Mesenchymal stem cell (in vitro differentiated cells and primary cell): ENCODE results near the gene IFRD2.

Experiments
- DNase-seq: peaks from one replicate; pipeline ENCODE4 v3.0.0-alpha.2; 2013
- H2AFZ ChIP-seq: one replicate; pipeline ENCODE4 v1.6.1; 2013; ENCODE audit warnings: low read depth, mild to moderate bottlenecking, control low read depth, inconsistent platforms, low read length, moderate library complexity
- H2AK5ac ChIP-seq: 2 replicates; pipeline ENCODE4 v1.6.1; 2013; ENCODE audit warnings: low read length, moderate library complexity, mild to moderate bottlenecking, inconsistent platforms; ENCODE audit not compliant: severe bottlenecking
- H2BK120ac ChIP-seq: one replicate; pipeline ENCODE4 v1.6.1; 2013; ENCODE audit warnings: low read depth, mild to moderate bottlenecking, inconsistent platforms, low read length, moderate library complexity
- H2BK12ac ChIP-seq, 2 experiments: one replicate each; pipeline ENCODE4 v1.6.1; 2013; ENCODE audit warnings: inconsistent platforms in 2 of 2, low read length in 2 of 2, mild to moderate bottlenecking in 2 of 2, moderate library complexity in 2 of 2, control low read depth in 1 of 2
- H2BK15ac ChIP-seq: one replicate; pipeline ENCODE4 v1.6.1; 2013; ENCODE audit warnings: mild to moderate bottlenecking, low read depth, inconsistent platforms; ENCODE audit not compliant: poor library complexity, severe bottlenecking
- H2BK5ac ChIP-seq: 2 replicates; pipeline ENCODE4 v1.6.1; 2013; ENCODE audit warnings: low read depth, mild to moderate bottlenecking, low read length, control low read depth, inconsistent platforms; ENCODE audit not compliant: poor library complexity, severe bottlenecking
- H3K14ac ChIP-seq, 2 experiments: one replicate each; pipeline ENCODE4 v1.6.1; 2013; ENCODE audit warnings: inconsistent platforms in 2 of 2, low read length in 2 of 2, control low read depth in 1 of 2, mild to moderate bottlenecking in 1 of 2, moderate library complexity in 1 of 2
- H3K18ac ChIP-seq, 2 experiments: one replicate each; pipeline ENCODE4 v1.6.1; 2013; ENCODE audit warnings: inconsistent platforms in 2 of 2, low read length in 2 of 2, control low read depth in 1 of 2, low read depth in 1 of 2, mild to moderate bottlenecking in 1 of 2
- H3K23ac ChIP-seq, 2 experiments: one replicate each; pipeline ENCODE4 v1.6.1; 2013; ENCODE audit warnings: inconsistent platforms in 2 of 2, low read length in 2 of 2, mild to moderate bottlenecking in 2 of 2, moderate library complexity in 2 of 2, control low read depth in 1 of 2
- H3K27ac ChIP-seq: 2 replicates; pipeline ENCODE4 v1.5.1; 2013; ENCODE audit warnings: mild to moderate bottlenecking, moderate library complexity, low read length, control low read depth, inconsistent platforms; ENCODE audit not compliant: poor library complexity, severe bottlenecking
- H3K27me3 ChIP-seq, 2 experiments: 2 replicates each; pipeline versions ENCODE4 v1.6.1 to v1.7.0; 2013; ENCODE audit warnings: low read length in 2 of 2, mild to moderate bottlenecking in 2 of 2, moderate library complexity in 2 of 2, control low read depth in 1 of 2, inconsistent platforms in 1 of 2; ENCODE audit not compliant: control insufficient read depth in 1 of 2, insufficient read depth in 1 of 2
- H3K36me3 ChIP-seq, 2 experiments: 2 replicates each; pipeline versions ENCODE4 v1.6.1 to v1.7.0; 2013; ENCODE audit warnings: low read length in 2 of 2, control low read depth in 1 of 2, inconsistent platforms in 1 of 2, low read depth in 1 of 2, mild to moderate bottlenecking in 1 of 2; ENCODE audit not compliant: insufficient read depth in 2 of 2, control insufficient read depth in 1 of 2
- H3K4ac ChIP-seq, 2 experiments: one replicate each; pipeline ENCODE4 v1.6.1; 2013; ENCODE audit warnings: inconsistent platforms in 2 of 2, low read length in 2 of 2, mild to moderate bottlenecking in 2 of 2, moderate library complexity in 2 of 2, control low read depth in 1 of 2, low read depth in 1 of 2
- H3K4me1 ChIP-seq: 2 replicates; pipeline ENCODE4 v1.6.1; 2013; ENCODE audit warnings: low read depth, low read length, control low read depth; ENCODE audit not compliant: control insufficient read depth, insufficient read depth
- H3K4me2 ChIP-seq: 2 replicates; pipeline ENCODE4 v1.6.1; 2013; ENCODE audit warnings: low read length, mild to moderate bottlenecking, inconsistent platforms; ENCODE audit not compliant: poor library complexity, severe bottlenecking
- H3K4me3 ChIP-seq, 2 experiments: 2 replicates each; pipeline versions ENCODE4 v1.5.1 to v1.7.0; 2013; ENCODE audit warnings: low read length in 2 of 2, mild to moderate bottlenecking in 2 of 2, control low read depth in 1 of 2, low read depth in 1 of 2; ENCODE audit not compliant: insufficient read depth in 1 of 2
- H3K79me1 ChIP-seq: replicated peaks from 2 replicates; pipeline ENCODE4 v1.6.1; 2013; ENCODE audit warnings: mild to moderate bottlenecking, control low read depth, low read length, inconsistent platforms; ENCODE audit not compliant: poor library complexity, severe bottlenecking
- H3K9ac ChIP-seq: 2 replicates; pipeline ENCODE4 v1.7.0; 2013; ENCODE audit warnings: mild to moderate bottlenecking, low read length, moderate library complexity
- H3K9me3 ChIP-seq: 2 replicates; pipeline ENCODE4 v1.7.0; 2013; ENCODE audit warnings: mild to moderate bottlenecking, low read length; ENCODE audit not compliant: control insufficient read depth
- H4K8ac ChIP-seq: one replicate; pipeline ENCODE4 v1.6.1; 2013; ENCODE audit warnings: inconsistent platforms, mild to moderate bottlenecking, low read length, moderate library complexity
- H4K91ac ChIP-seq: one replicate; pipeline ENCODE4 v1.6.1; 2013; ENCODE audit warnings: mild to moderate bottlenecking, low read length, inconsistent platforms
- WGBS: methylation state at CpG from one replicate; pipeline ENCODE4 v1.1.7; 2013; ENCODE audit warnings: mixed read lengths; 5-methylcytosine and 5-hydroxymethylcytosine counted together

Gene IFRD2

DNA sequence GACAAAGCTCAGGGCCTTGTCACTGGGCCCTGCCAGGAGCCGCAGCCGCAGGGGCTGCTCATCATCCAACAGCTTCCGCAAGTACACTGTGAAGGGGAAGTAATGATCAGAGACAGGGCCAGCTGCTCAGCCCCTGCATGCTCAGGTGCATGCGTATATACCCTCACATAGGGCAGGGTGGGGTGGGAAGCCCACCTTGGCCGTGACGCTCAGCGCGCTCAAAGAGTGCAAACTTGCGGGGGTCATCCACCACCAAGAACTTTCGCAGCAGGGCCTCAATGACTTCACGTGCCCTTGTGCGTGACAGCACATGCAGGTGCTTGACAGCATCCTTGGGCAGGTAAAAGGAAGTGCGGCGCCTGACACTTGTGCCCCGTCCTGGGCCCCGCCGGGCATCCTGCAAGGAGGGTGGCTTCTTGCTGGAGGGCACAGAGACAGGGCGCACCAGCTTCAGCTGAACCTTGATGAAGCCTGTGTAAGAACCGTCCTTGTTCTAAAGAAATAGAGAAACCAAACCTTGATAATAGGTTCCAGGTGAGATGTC lies 39.2 kb upstream of the IFRD2 start:
- H2BK120ac ChIP-seq = no peak overlapping the region
- no peak overlapping the region for H2AFZ ChIP-seq
- no peak overlapping the region for H2BK5ac ChIP-seq
- 96% methylated on average over 19 of the region's 19 CpGs for WGBS
- peaks cover 26% of the 10 kb centered on the region for H3K4me1 ChIP-seq
- H3K9me3 ChIP-seq = no peaks in the 10 kb centered on the region
- H3K79me1 ChIP-seq = peaks cover 24% of the 10 kb centered on the region
- H2BK12ac ChIP-seq = no peak overlapping the region
- no peak overlapping the region for H2AK5ac ChIP-seq
- peak overlapping the region; percentile 21 for H4K91ac ChIP-seq
- H3K4me3 ChIP-seq = no peak overlapping the region
- H3K36me3 ChIP-seq = peaks cover 33 to 44% of the 10 kb centered on the region in 2 experiments
- H2BK15ac ChIP-seq = no peak overlapping the region
- no peak overlapping the region for H3K14ac ChIP-seq
- no peaks in the 10 kb centered on the region for H3K27me3 ChIP-seq
- no peak for DNase-seq
- H3K9ac ChIP-seq = no peak overlapping the region
- no peak overlapping the region for H3K27ac ChIP-seq
- no peak overlapping the region for H3K4me2 ChIP-seq
- no peak overlapping the region for H3K18ac ChIP-seq
- H4K8ac ChIP-seq = no peak overlapping the region
- no peak overlapping the region for H3K23ac ChIP-seq
- no peak overlapping the region for H3K4ac ChIP-seq

- Histone ChIP-seq H2AK5ac (no peak overlapping the region), H3K4ac (no peak overlapping the region), H2BK15ac (no peak overlapping the region), H3K18ac (no peak overlapping the region), H3K9ac (no peak overlapping the region), H3K9me3 (no peaks in the 10 kb centered on the region), H3K4me3 (no peak overlapping the region), H2AFZ (no peak overlapping the region), H3K27ac (no peak overlapping the region), H2BK120ac (no peak overlapping the region), H3K4me1 (peaks cover 19% of the 10 kb centered on the region), H3K14ac (no peak overlapping the region), H3K27me3 (no peaks in the 10 kb centered on the region), H3K36me3 (peaks cover 43 to 55% of the 10 kb centered on the region in 2 experiments), H4K8ac (no peak overlapping the region), H3K79me1 (peaks cover 26% of the 10 kb centered on the region), H2BK5ac (no peak overlapping the region), H2BK12ac (no peak overlapping the region), H3K4me2 (no peak overlapping the region), H3K23ac (no peak overlapping the region), H4K91ac (no peak overlapping the region)
- WGBS = 98% methylated on average over 10 of the region's 10 CpGs
- DNase-seq = no peak
These were observed 38.1 kb upstream of the IFRD2 start for GRCh38 chr3:50330330-50330729.

GRCh38 chr3:50327943-50328691 lies 35.9 kb upstream of the IFRD2 start, which contains the start of gene TUSC2:
Gene TUSC2 (minus strand): TSS chr3:50328223. CDS start chr3:50328099, 124 bp downstream.
- Histone ChIP-seq H2BK120ac (no peak within 1 kb of the TSS), H3K18ac (no peak within 1 kb of the TSS), H3K36me3 (peaks cover 50 to 63% of the 10 kb centered on the region in 2 experiments), H3K4me1 (peaks cover 13% of the 10 kb centered on the region), H3K4me3 (peak within 1 kb of the TSS; percentile 84 to 94), H3K27ac (peak within 1 kb of the TSS; percentile 80), H3K14ac (peak within 1 kb of the TSS in 1 of 2 experiments; percentile 71), H2BK5ac (no peak within 1 kb of the TSS), H2AK5ac (no peak within 1 kb of the TSS), H4K8ac (peak within 1 kb of the TSS; percentile 64), H2AFZ (peak within 1 kb of the TSS; percentile 55), H2BK15ac (no peak within 1 kb of the TSS), H3K4me2 (peak within 1 kb of the TSS; percentile 82), H3K79me1 (peaks cover 32% of the 10 kb centered on the region), H3K23ac (no peak within 1 kb of the TSS), H3K9ac (peak within 1 kb of the TSS; percentile 96), H3K9me3 (no peaks in the 10 kb centered on the region), H4K91ac (no peak within 1 kb of the TSS), H2BK12ac (no peak within 1 kb of the TSS), H3K27me3 (no peaks in the 10 kb centered on the region), H3K4ac (peak within 1 kb of the TSS; percentile 38 to 70)
- 6% methylated on average over 55 of the region's 55 CpGs for WGBS
- peak; percentile 97 for DNase-seq

DNA sequence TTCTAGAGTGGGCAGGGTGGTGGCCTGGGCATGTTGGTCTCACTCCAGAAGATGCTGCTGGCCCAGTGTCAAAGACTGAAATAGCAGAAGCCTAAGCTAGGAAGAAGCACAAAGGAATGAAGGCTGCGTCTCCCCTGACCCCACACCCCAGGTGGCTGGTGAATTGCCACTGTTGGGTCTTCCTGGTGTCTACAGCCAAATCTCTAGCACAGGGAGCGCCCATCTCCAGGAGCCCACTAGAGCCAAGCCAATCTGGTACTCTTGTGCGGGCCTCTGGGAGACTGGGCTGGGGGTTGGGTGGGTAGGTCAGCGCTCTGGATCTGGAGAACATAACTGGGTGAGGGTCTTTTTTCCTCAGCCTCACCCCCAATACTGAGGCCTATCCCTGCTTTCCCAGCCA lies 34.9 kb upstream of the IFRD2 start:
- H3K9me3 ChIP-seq = no peaks in the 10 kb centered on the region
- no peak overlapping the region for H3K27ac ChIP-seq
- peak overlapping the region in 1 of 2 experiments; percentile 47 for H3K4ac ChIP-seq
- H3K23ac ChIP-seq = no peak overlapping the region
- DNase-seq = no peak
- H4K91ac ChIP-seq = no peak overlapping the region
- no peak overlapping the region for H3K18ac ChIP-seq
- peaks cover 32% of the 10 kb centered on the region for H3K79me1 ChIP-seq
- H4K8ac ChIP-seq = no peak overlapping the region
- no peak overlapping the region for H3K14ac ChIP-seq
- no peak overlapping the region for H2AFZ ChIP-seq
- H2AK5ac ChIP-seq = no peak overlapping the region
- H3K4me1 ChIP-seq = peaks cover 21% of the 10 kb centered on the region
- no peak overlapping the region for H2BK12ac ChIP-seq
- peak overlapping the region; percentile 30 to 94 for H3K4me3 ChIP-seq
- H2BK120ac ChIP-seq = no peak overlapping the region
- no peak overlapping the region for H2BK5ac ChIP-seq
- H3K9ac ChIP-seq = peak overlapping the region; percentile 96
- H3K4me2 ChIP-seq = peak overlapping the region; percentile 82
- peaks cover 47 to 59% of the 10 kb centered on the region in 2 experiments for H3K36me3 ChIP-seq
- H2BK15ac ChIP-seq = no peak overlapping the region
- WGBS = 81% methylated on average over 4 of the region's 4 CpGs
- no peaks in the 10 kb centered on the region for H3K27me3 ChIP-seq
